ENCODE results near the gene TCN2. TPM values are rescaled to one million over a fixed set of nuclear protein-coding genes. Genes with fewer than 3 reads are reported as not detected.

TCN2 gene
- total and polyA plus RNA-seq, 12 donors, result 8.9 to 46.8 (median 14.8) TPM

- no peak overlapping the region for H3K4me3 ChIP-seq
- peaks cover 0 to 26% (median 11%) of the 10 kb centered on the region in 7 donors for H3K27me3 ChIP-seq
- ATAC-seq (no peak), DNase-seq (no peak)
- intact Hi-C loops (cut with DNase I), result no loop called here
- TF ChIP-seq CTCF (IDR thresholded peaks at IDR 0.05), result no peak
- H3K27ac ChIP-seq, result no peak overlapping the region
- H3K9me3 ChIP-seq, result no peaks in the 10 kb centered on the region
- peaks cover 0 to 1% (median 0%) of the 10 kb centered on the region in 9 donors for H3K4me1 ChIP-seq
- H3K36me3 ChIP-seq, result no peaks in the 10 kb centered on the region
- WGBS, 2 donors, result 90 to 92% methylated on average over 10 of the region's 10 CpGs
Measured at GRCh38 chr22:30569674-30570202, 37.2 kb upstream of the TCN2 start.

- Histone ChIP-seq H3K36me3 (peaks cover 0 to 19% (median 15%) of the 10 kb centered on the region in 9 donors), H3K4me3 (no peak overlapping the region), H3K4me1 (peaks cover 0 to 18% (median 13%) of the 10 kb centered on the region in 9 donors), H3K27ac (no peak overlapping the region), H3K27me3 (peaks cover 0 to 22% (median 8%) of the 10 kb centered on the region in 7 donors), H3K9me3 (no peaks in the 10 kb centered on the region)
- no peak for DNase-seq
- no peak for TF ChIP-seq CTCF (IDR thresholded peaks at IDR 0.05)
- intact Hi-C loops (cut with DNase I), result no loop called here
- no peak for ATAC-seq
- 70 to 84% methylated on average over 6 of the region's 6 CpGs for WGBS, 2 donors
Measured at GRCh38 chr22:30572210-30572609, 34.8 kb upstream of the TCN2 start.

GRCh38 chr22:30572840-30573593, 34.0 kb upstream of the TCN2 start:
- ATAC-seq (no peak), DNase-seq (no peak)
- H3K27ac ChIP-seq, result no peak overlapping the region
- peaks cover 0 to 18% (median 3%) of the 10 kb centered on the region in 7 donors for H3K27me3 ChIP-seq
- H3K36me3 ChIP-seq, result peaks cover 0 to 27% (median 19%) of the 10 kb centered on the region in 9 donors
- TF ChIP-seq CTCF (IDR thresholded peaks at IDR 0.05), result no peak
- no peak overlapping the region for H3K4me3 ChIP-seq
- intact Hi-C loops (cut with DNase I), result no loop called here
- 38 to 44% methylated on average over 12 of the region's 12 CpGs for WGBS, 2 donors
- no peaks in the 10 kb centered on the region for H3K9me3 ChIP-seq
- peaks cover 0 to 18% (median 13%) of the 10 kb centered on the region in 9 donors for H3K4me1 ChIP-seq

GRCh38 chr22:30573594-30574094, 33.3 kb upstream of the TCN2 start:
- Histone ChIP-seq H3K27ac (no peak overlapping the region), H3K36me3 (peaks cover 0 to 33% (median 26%) of the 10 kb centered on the region in 9 donors), H3K4me1 (peaks cover 0 to 18% (median 13%) of the 10 kb centered on the region in 9 donors), H3K9me3 (no peaks in the 10 kb centered on the region), H3K27me3 (peaks cover 0 to 18% (median 3%) of the 10 kb centered on the region in 7 donors), H3K4me3 (no peak overlapping the region)
- DNase-seq (no peak), ATAC-seq (peak in 1 of 8 donors; percentile 5)
- no peak for TF ChIP-seq CTCF (IDR thresholded peaks at IDR 0.05)
- intact Hi-C loops (cut with DNase I), result no loop called here
- WGBS, 2 donors, result 54 to 56% methylated on average over 7 of the region's 7 CpGs
